TTC549 (cell line): ENCODE measurements around the gene HOXD9.

Source experiments
- FAIRE-seq: peaks from 2 replicates; lab custom pipeline; 2012; peaks lifted over from hg19 to GRCh38; lab: Jason Lieb, UNC

Gene HOXD9

GRCh38 chr2:176110415-176111308, 11.9 kb upstream of the HOXD9 start:
- no peak for FAIRE-seq

GRCh38 chr2:176111309-176111663, 11.2 kb upstream of the HOXD9 start:
- FAIRE-seq = peak; percentile 77

GRCh38 chr2:176111846-176112374, 10.6 kb upstream of the HOXD9 start:
- no peak for FAIRE-seq

GRCh38 chr2:176112375-176113302, 9.9 kb upstream of the HOXD9 start:
- no peak for FAIRE-seq

GRCh38 chr2:176114120-176114929, 8.2 kb upstream of the HOXD9 start:
- FAIRE-seq = no peak

GRCh38 chr2:176114930-176115625, 7.4 kb upstream of the HOXD9 start:
- FAIRE-seq = no peak

GRCh38 chr2:176115883-176116813, 6.4 kb upstream of the HOXD9 start, which contains the start of gene HOXD10:
HOXD10 (plus strand) TSS chr2:176116778; CDS start chr2:176116834, 56 bp downstream.
- no peak for FAIRE-seq

GRCh38 chr2:176117162-176117822, 5.2 kb upstream of the HOXD9 start:
- no peak for FAIRE-seq

GRCh38 chr2:176117823-176118371, 4.6 kb upstream of the HOXD9 start:
- no peak for FAIRE-seq

- no peak for FAIRE-seq
Observed at GRCh38 chr2:176118601-176119339, 3.7 kb upstream of the HOXD9 start.

- no peak for FAIRE-seq
Observed at GRCh38 chr2:176120364-176121189, 1.9 kb upstream of the HOXD9 start.

GRCh38 chr2:176121190-176122051, 1.1 kb upstream of the HOXD9 start:
- no peak for FAIRE-seq

- FAIRE-seq = no peak
Observed at GRCh38 chr2:176122052-176122682, 352 bp upstream of the HOXD9 start.

- no peak for FAIRE-seq
Observed at GRCh38 chr2:176123411-176124109, 1.0 kb downstream of the HOXD9 start.
